HepG2 (cell line): ENCODE data around the gene VGLL4. TPM values are rescaled to one million over a fixed set of nuclear protein-coding genes. Genes with fewer than 3 reads are reported as not detected.

ENCODE experiments used
- ATAC-seq: fragments of 200-7000 bp; cut with Tn5 transposase; 3 replicates; pipeline ENCODE4 v1.9.1; 2020; ENCODE audit warnings: mild to moderate bottlenecking, moderate library complexity
- BruUV-seq: library from RNA; stranded (reverse); fragments of 400-500 nt; replicated peaks from 2 replicates; lab custom pipeline; 2021; lab: Mats Ljungman, UMichigan
- CTCF ChIA-PET: fragments of 300-600 bp; formaldehyde crosslinking; extraction: SDS; loops from one replicate; lab custom pipeline; 2021; ENCODE audit warnings: low total read pairs, inconsistent platforms, low intra/inter-chr PET ratio; lab: Yijun Ruan, JAX
- POLR2A ChIA-PET: fragments of 350-600 bp; sonication (Branson Sonifier 250); formaldehyde crosslinking; loops from one replicate; lab custom pipeline; 2020; ENCODE audit warnings: antibody characterized with exemption, inconsistent platforms; lab: Yijun Ruan, JAX
- DNase-seq: peaks from one replicate; pipeline ENCODE4 v3.0.0-alpha.2; 2015; ENCODE audit warnings: low spot score
- FAIRE-seq: peaks from 3 replicates; lab custom pipeline; 2011; peaks lifted over from hg19 to GRCh38; lab: Jason Lieb, UNC
- H2AFZ ChIP-seq: one replicate; pipeline ENCODE4 v1.6.1; 2011; ENCODE audit warnings: low read length, inconsistent platforms
- H3K27ac ChIP-seq: fragments of 300-600 bp; 3 replicates; pipeline ENCODE4 v1.8.0; 2011; ENCODE audit warnings: mixed run types, mild to moderate bottlenecking, mixed read lengths, low read length, inconsistent platforms; ENCODE audit not compliant: insufficient read depth; ENCODE audit errors: extremely low read length
- H3K27me3 ChIP-seq, 2 experiments: fragments of 200-600 bp in 1 of 2; 2 replicates in 1 of 2; 3 replicates in 1 of 2; pipeline versions ENCODE4 v1.6.0 to v1.8.0; 2011; ENCODE audit warnings: low read length in 2 of 2, mild to moderate bottlenecking in 2 of 2, moderate library complexity in 2 of 2, inconsistent platforms in 1 of 2; ENCODE audit not compliant: insufficient read depth in 2 of 2, control insufficient read depth in 1 of 2
- H3K36me3 ChIP-seq, 2 experiments: fragments of 200-600 bp in 1 of 2; replicated peaks in 1 of 2; 2 replicates in 1 of 2; 3 replicates in 1 of 2; pipeline versions ENCODE4 v1.5.1 to v1.8.0; 2011; ENCODE audit warnings: low read length in 2 of 2, inconsistent platforms in 1 of 2; ENCODE audit not compliant: insufficient read depth in 2 of 2, control insufficient read depth in 1 of 2
- H3K4me1 ChIP-seq: 2 replicates; pipeline ENCODE4 v1.5.1; 2012; ENCODE audit warnings: low read length, inconsistent platforms; ENCODE audit not compliant: insufficient read depth
- H3K4me2 ChIP-seq: 2 replicates; pipeline ENCODE4 v1.6.0; 2011; ENCODE audit warnings: low read depth, low read length, inconsistent platforms
- H3K4me3 ChIP-seq, 3 experiments: fragments of 200-600 bp in 1 of 3; sonication (generic), shearing (Covaris generic) in 1 of 3; replicated peaks in 1 of 3; 2 replicates each; pipeline ENCODE4 v1.5.1; 2011 to 2016; ENCODE audit warnings: low read length in 3 of 3, inconsistent platforms in 2 of 3, low read depth in 2 of 3, mild to moderate bottlenecking in 2 of 3, control low read depth in 1 of 3, mixed read lengths in 1 of 3; ENCODE audit not compliant: insufficient read depth in 1 of 3
- H3K79me2 ChIP-seq: one replicate; pipeline ENCODE4 v1.6.1; 2011; ENCODE audit warnings: low read length, inconsistent platforms; ENCODE audit not compliant: insufficient read depth
- H3K9ac ChIP-seq: 2 replicates; pipeline ENCODE4 v1.6.0; 2011; ENCODE audit warnings: mild to moderate bottlenecking, low read depth, low read length, inconsistent platforms; ENCODE audit not compliant: insufficient read depth
- H3K9me3 ChIP-seq: 2 replicates; pipeline ENCODE4 v1.5.1; 2012; ENCODE audit warnings: mild to moderate bottlenecking, low read length
- H4K20me1 ChIP-seq: 2 replicates; pipeline ENCODE4 v1.6.0; 2011; ENCODE audit warnings: inconsistent platforms, mild to moderate bottlenecking, low read length, moderate library complexity; ENCODE audit not compliant: insufficient read depth
- CAMTA2 ChIP-seq: sonication (generic); formaldehyde crosslinking; IDR thresholded peaks from 2 replicates; pipeline ENCODE4 v1.4.0; 2020; ENCODE audit warnings: mild to moderate bottlenecking, missing genetic modification reagents, borderline replicate concordance
- FUBP1 ChIP-seq: sonication (generic); formaldehyde crosslinking; IDR thresholded peaks from 2 replicates; pipeline ENCODE4 v1.5.1; 2020; ENCODE audit warnings: missing genetic modification reagents, mild to moderate bottlenecking, borderline replicate concordance
- GPBP1L1 ChIP-seq: sonication (generic); formaldehyde crosslinking; IDR thresholded peaks from 2 replicates; pipeline ENCODE4 v1.5.0; 2020; ENCODE audit warnings: mild to moderate bottlenecking, missing genetic modification reagents
- MTA3 ChIP-seq: sonication (generic); formaldehyde crosslinking; IDR thresholded peaks from 2 replicates; pipeline ENCODE4 v1.4.0; 2020; ENCODE audit warnings: missing genetic modification reagents
- MTF2 ChIP-seq: sonication (generic); formaldehyde crosslinking; IDR thresholded peaks from 2 replicates; pipeline ENCODE4 v1.5.0; 2020; ENCODE audit warnings: missing genetic modification reagents, borderline replicate concordance
- whole genome bisulfite sequencing: methylation state at CpG from one replicate; pipeline ENCODE4 v1.1.6; 2017; ENCODE audit warnings: low lambda C conversion rate; 5-methylcytosine and 5-hydroxymethylcytosine counted together
- in situ Hi-C: cut with HindIII; loops from 2 replicates; pipeline ENCODE4 v1.10.0; 2017; ENCODE audit warnings: low pct_unique_long_range_greater_than_20kb; ENCODE audit not compliant: extremely low pct_ligation_motif_present
- intact Hi-C: fragments of 100-400 bp; cut with micrococcal nuclease; formaldehyde crosslinking; loops from one replicate; pipeline ENCODE4 v1.10.0; 2022; ENCODE audit not compliant: unreplicated experiment
- polyA plus RNA-seq, 8 experiments: library from polyadenylated mRNA; depleted of rRNA in 3 of 8; stranded (reverse) in 7 of 8; unstranded in 1 of 8; fragments of >200 nt; fragmentation: Illumina TruSeq in 4 of 8; extraction: Trizol in 4 of 8; gene quantifications; 2 replicates each; pipeline versions ENCODE4 v1.2.1 to v1.2.3, GENCODE V29; 2011 to 2016; ENCODE audit warnings: low read depth in 4 of 8, missing spikeins in 1 of 8, mixed read lengths in 1 of 8; ENCODE audit not compliant: insufficient read depth in 1 of 8
- total RNA-seq, 5 experiments: library from RNA; depleted of rRNA; stranded (reverse); fragments of >200 nt; fragmentation: Illumina TruSeq; extraction: Trizol; gene quantifications; 2 replicates each; pipeline ENCODE4 v1.2.3, GENCODE V29; 2016; ENCODE audit warnings: low read depth in 1 of 5

Gene VGLL4
- total and polyA plus RNA-seq, 2 of the 13 experiments (the other 11 are each of a cell fraction or from before 2014, with no cell fraction given): 23.2 to 39.0 TPM

GRCh38 chr3:11632966-11633365, 10.7 kb downstream of the VGLL4 start:
- no peak overlapping the region for H2AFZ ChIP-seq
- no peak for DNase-seq
- 93% methylated on average over 3 of the region's 3 CpGs for WGBS
- TF ChIP-seq GPBP1L1 (CRISPR knock-in tag) (no peak), MTA3 (CRISPR knock-in tag) (no peak), CAMTA2 (CRISPR knock-in tag) (no peak), FUBP1 (CRISPR knock-in tag) (no peak)
- TF ChIP-seq, all 625 proteins: peak for 0
- ChIA-PET CTCF (no interaction called here), POLR2A (no interaction called here)
- H3K79me2 ChIP-seq: peaks cover 97% of the 10 kb centered on the region
- H3K4me2 ChIP-seq: no peak overlapping the region; the same call in 1 of the 2 replicates
- FAIRE-seq: no peak
- peaks cover 43% of the 10 kb centered on the region for H4K20me1 ChIP-seq
- no peaks in the 10 kb centered on the region for H3K36me3 ChIP-seq
- no peaks in the 10 kb centered on the region for H3K27me3 ChIP-seq
- H3K4me3 ChIP-seq: no peak overlapping the region
- peaks cover 72% of the 10 kb centered on the region for H3K4me1 ChIP-seq
- H3K9me3 ChIP-seq: no peaks in the 10 kb centered on the region
- H3K27ac ChIP-seq: no peak overlapping the region
- intact Hi-C loops (no loop called here), in situ Hi-C loops (no loop called here)
- ATAC-seq: no peak
- BruUV-seq: no TSS peak
- no peak overlapping the region for H3K9ac ChIP-seq

- in situ Hi-C loops: no loop called here
- Histone ChIP-seq H3K9me3 (no peaks in the 10 kb centered on the region), H3K27me3 (no peaks in the 10 kb centered on the region), H3K79me2 (peaks cover 97% of the 10 kb centered on the region), H3K27ac (no peak overlapping the region), H3K4me3 (no peak overlapping the region), H3K4me1 (peaks cover 72% of the 10 kb centered on the region), H4K20me1 (peaks cover 43% of the 10 kb centered on the region), H3K9ac (no peak overlapping the region), H3K4me2 (no peak overlapping the region), H2AFZ (no peak overlapping the region), H3K36me3 (no peaks in the 10 kb centered on the region)
- ChIA-PET POLR2A (no interaction called here), CTCF (no interaction called here)
- 62% methylated on average over 2 of the region's 2 CpGs for WGBS
- DNase-seq (no peak), ATAC-seq (no peak), FAIRE-seq (no peak)
- intact Hi-C loops: no loop called here
- BruUV-seq: no TSS peak
- no peak for TF ChIP-seq MTF2
Measured at GRCh38 chr3:11632564-11632963, 11.2 kb downstream of the VGLL4 start.
